Right ventricle myocardium superior (tissue), 1 donor: Measurements from ENCODE around the gene PPP2R3B. TPM values are rescaled to one million over a fixed set of nuclear protein-coding genes. Genes with fewer than 3 reads are reported as not detected.

Experiments used
- ATAC-seq: fragments of 200-7000 bp; cut with Tn5 transposase; one replicate; pipeline ENCODE4 v1.9.1; 2020; ENCODE audit warnings: mild to moderate bottlenecking; ENCODE audit not compliant: poor library complexity
- DNase-seq: peaks from one replicate; pipeline ENCODE4 v3.0.0-alpha.2; 2020
- intact Hi-C: fragments of 100-400 bp; cut with DNase I; formaldehyde crosslinking; loops from one replicate; pipeline ENCODE4 v1.11.2; 2022
- total RNA-seq: library from RNA; stranded (reverse); fragmentation: NEBNext Ultra II Directional; extraction: Animal tissue kit (Norgen Biotek cat#: 25700); gene quantifications from one replicate; pipeline ENCODE4 v1.2.1, GENCODE V29; 2021
- donor health status: DM: no; HTN: yes; CAD: no; lungs with severe emphysema.

PPP2R3B gene
- total RNA-seq, 1 donor from 2014 or later: 154 TPM

DNA sequence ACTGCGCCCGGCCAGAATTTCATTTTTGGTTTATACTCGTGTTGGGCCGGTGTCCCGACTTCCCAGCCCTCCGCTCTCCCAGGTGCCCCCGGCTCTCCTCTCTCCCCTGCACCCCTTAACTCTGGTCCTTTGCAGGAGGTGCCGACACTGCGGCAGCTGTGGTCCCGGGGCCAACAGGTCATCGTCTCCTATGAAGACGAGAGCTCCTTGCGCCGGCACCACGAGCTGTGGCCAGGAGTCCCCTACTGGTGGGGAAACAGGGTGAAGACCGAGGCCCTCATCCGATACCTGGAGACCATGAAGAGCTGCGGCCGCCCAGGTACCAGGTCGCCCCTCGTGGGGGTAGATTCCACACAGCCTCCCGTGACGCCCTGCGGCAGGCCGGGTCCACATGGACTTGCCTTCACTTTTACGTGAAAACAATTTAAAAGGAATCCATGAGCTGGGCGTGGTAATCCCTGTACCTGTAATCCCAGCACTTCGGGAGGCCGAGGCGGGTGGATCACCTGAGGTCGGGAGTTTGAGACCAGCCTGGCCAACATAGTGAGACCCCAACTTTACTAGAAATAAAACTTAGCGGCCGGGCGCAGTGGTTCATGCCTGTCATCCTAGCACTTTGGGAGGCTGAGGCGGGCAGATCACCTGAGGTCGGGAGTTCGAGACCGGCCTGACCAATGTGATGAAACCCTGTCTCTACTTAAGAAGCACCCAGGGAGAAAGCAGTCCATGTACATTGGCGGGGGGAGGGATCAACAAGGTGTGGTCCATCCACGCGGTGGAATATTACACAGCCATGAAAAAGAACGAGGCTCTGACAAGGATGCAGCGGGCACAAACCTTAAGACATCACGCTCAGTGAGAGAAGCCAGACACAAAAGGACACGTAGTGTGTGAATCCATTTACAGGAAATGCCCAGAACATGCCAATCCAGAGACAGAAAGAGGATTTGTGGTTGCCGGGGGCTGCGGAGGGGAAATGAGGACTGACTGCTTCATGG, 93.5 kb downstream of the PPP2R3B start:
- intact Hi-C loops: no loop called here
- ATAC-seq (no peak), DNase-seq (peak; percentile 28)

GRCh38 chrX:291411-291901, 95.3 kb downstream of the PPP2R3B start:
- no peak for ATAC-seq
- peak; percentile 31 for DNase-seq
- intact Hi-C loops: no loop called here

- intact Hi-C loops: no loop called here
- DNase-seq (peak; percentile 33), ATAC-seq (no peak)
These were observed 96.1 kb downstream of the PPP2R3B start for GRCh38 chrX:290476-291166.

DNA sequence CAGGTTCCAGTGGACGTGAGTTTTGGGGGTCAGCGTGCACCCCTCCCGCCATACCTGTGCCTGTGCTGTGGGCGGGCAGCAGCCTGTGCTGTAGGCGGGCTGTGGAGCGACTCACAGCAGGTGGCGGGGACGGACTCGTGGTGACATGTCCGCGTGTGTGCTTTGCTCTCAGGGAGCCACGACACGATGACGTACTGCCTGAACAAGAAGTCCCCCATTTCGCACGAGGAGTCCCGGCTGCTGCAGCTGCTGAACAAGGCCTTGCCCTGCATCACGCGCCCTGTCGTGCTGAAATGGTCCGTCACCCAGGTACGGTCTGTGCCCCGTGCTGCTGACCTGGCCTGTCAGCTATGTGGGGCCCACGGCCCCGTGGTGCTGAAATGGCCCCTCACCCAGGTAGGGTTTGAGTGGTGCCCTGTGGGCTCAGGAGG, 98.1 kb downstream of the PPP2R3B start:
- no peak for ATAC-seq
- intact Hi-C loops: no loop called here
- peak; percentile 37 for DNase-seq

- ATAC-seq (no peak), DNase-seq (peak; percentile 19)
- intact Hi-C loops: no loop called here
These were observed 99.0 kb downstream of the PPP2R3B start for GRCh38 chrX:287670-288069.

DNA sequence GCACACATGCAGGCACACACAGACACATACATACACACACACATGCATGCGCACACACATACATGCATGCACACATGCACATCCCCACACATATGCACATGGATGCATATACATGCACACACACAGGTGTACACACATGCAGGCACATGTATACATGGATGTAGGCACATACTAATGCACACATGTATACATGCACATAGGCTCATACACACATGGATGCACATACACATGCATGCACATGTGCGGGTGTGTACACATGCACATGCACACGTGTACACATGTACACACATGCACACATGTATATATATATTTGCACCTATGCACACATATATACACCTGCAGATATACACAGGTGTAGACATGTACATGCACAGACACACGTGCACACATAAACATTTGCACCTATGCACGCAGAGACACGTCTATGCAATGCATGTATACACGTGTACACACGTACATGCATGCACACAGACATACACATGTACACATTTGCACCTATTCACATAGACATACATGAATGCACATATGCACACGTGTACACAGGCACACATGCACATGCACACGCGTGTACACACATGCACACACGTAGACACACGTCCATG, 101.5 kb downstream of the PPP2R3B start:
- ATAC-seq (no peak), DNase-seq (peak; percentile 4)
- intact Hi-C loops: no loop called here

Other genes with a start within 250 kb of the PPP2R3B start
- gene PLCXD1, start 105.5 kb downstream of the PPP2R3B start, total RNA-seq: 5.1 TPM
- 50.8 TPM for gene GTPBP6, start 68.1 kb downstream of the PPP2R3B start, total RNA-seq
- not detected for gene SHOX, start 243.9 kb upstream of the PPP2R3B start, total RNA-seq